ACC112 (cell line): Measurements from ENCODE around the gene HOXD10.
A peak's percentile ranks its signal among the peaks of the same experiment; 100 is the strongest.

ENCODE experiments used
- H2AFZ ChIP-seq: fragments of 200-600 bp; sonication (generic); one replicate; pipeline ENCODE4 v1.6.0; 2017; ENCODE audit warnings: antibody characterized with exemption, low read length; ENCODE audit not compliant: unreplicated experiment
- H3K27ac ChIP-seq: fragments of 200-600 bp; sonication (generic); 2 replicates; pipeline ENCODE4 v1.5.1; 2014; ENCODE audit warnings: low read depth, mild to moderate bottlenecking, antibody characterized with exemption, low read length, moderate library complexity
- H3K27me3 ChIP-seq: fragments of 200-600 bp; sonication (generic); 2 replicates; pipeline ENCODE4 v1.6.1; 2014; ENCODE audit warnings: mild to moderate bottlenecking, antibody characterized with exemption, low read length, moderate library complexity, mixed read lengths; ENCODE audit not compliant: insufficient read depth
- H3K36me3 ChIP-seq: fragments of 200-600 bp; sonication (generic); 2 replicates; pipeline ENCODE4 v1.6.1; 2016; ENCODE audit warnings: mild to moderate bottlenecking, antibody characterized with exemption, low read length, moderate library complexity, mixed read lengths; ENCODE audit not compliant: insufficient read depth
- H3K4me1 ChIP-seq: fragments of 200-600 bp; sonication (generic); one replicate; pipeline ENCODE4 v1.6.1; 2016; ENCODE audit warnings: low read length, mixed read lengths; ENCODE audit not compliant: insufficient read depth, unreplicated experiment, control insufficient read depth
- H3K4me3 ChIP-seq: fragments of 200-600 bp; sonication (generic); 2 replicates; pipeline ENCODE4 v1.5.1; 2014; ENCODE audit warnings: mild to moderate bottlenecking, low read depth, low read length
- H3K79me2 ChIP-seq: fragments of 200-600 bp; sonication (generic); one replicate; pipeline ENCODE4 v1.6.0; 2016; ENCODE audit warnings: low read length; ENCODE audit not compliant: control insufficient read depth, unreplicated experiment, insufficient read depth

HOXD10 gene

GRCh38 chr2:176135035-176135440 lies 18.5 kb downstream of the HOXD10 start:
- peaks cover 62% of the 10 kb centered on the region for H3K79me2 ChIP-seq
- H3K36me3 ChIP-seq, result peaks cover 4% of the 10 kb centered on the region; the same call in 1 of the 2 replicates
- H2AFZ ChIP-seq, result peak overlapping the region; percentile 43
- H3K27ac ChIP-seq, result peak overlapping the region; percentile 88
- no peaks in the 10 kb centered on the region for H3K27me3 ChIP-seq
- peak overlapping the region; percentile 83 for H3K4me3 ChIP-seq
- peaks cover 37% of the 10 kb centered on the region for H3K4me1 ChIP-seq

GRCh38 chr2:176136374-176137251 lies 20.0 kb downstream of the HOXD10 start:
- peaks cover 4% of the 10 kb centered on the region; the same call in 1 of the 2 replicates for H3K36me3 ChIP-seq
- H3K79me2 ChIP-seq, result peaks cover 59% of the 10 kb centered on the region
- no peaks in the 10 kb centered on the region for H3K27me3 ChIP-seq
- peak overlapping the region; percentile 68 for H2AFZ ChIP-seq
- H3K4me3 ChIP-seq, result peak overlapping the region; percentile 83
- H3K4me1 ChIP-seq, result peaks cover 36% of the 10 kb centered on the region
- peak overlapping the region; percentile 88 for H3K27ac ChIP-seq

- no peaks in the 10 kb centered on the region for H3K27me3 ChIP-seq
These were observed 20.6 kb downstream of the HOXD10 start for GRCh38 chr2:176137252-176137580.

GRCh38 chr2:176137906-176138305 lies 21.3 kb downstream of the HOXD10 start:
- H3K36me3 ChIP-seq, result no peaks in the 10 kb centered on the region
- H2AFZ ChIP-seq, result peak overlapping the region; percentile 90
- 0 out of 2 replicates have a peak overlapping the region, but pooled peaks have one; percentile 3 for H3K27ac ChIP-seq
- peak overlapping the region; percentile 83 for H3K4me3 ChIP-seq
- no peaks in the 10 kb centered on the region for H3K27me3 ChIP-seq
- H3K4me1 ChIP-seq, result peaks cover 36% of the 10 kb centered on the region
- peaks cover 60% of the 10 kb centered on the region for H3K79me2 ChIP-seq

More at GRCh38 chr2:176137252-176137580, 20.6 kb downstream of the HOXD10 start:
- H2AFZ ChIP-seq, result peak overlapping the region; percentile 68
- H3K79me2 ChIP-seq, result peaks cover 61% of the 10 kb centered on the region
- peaks cover 1% of the 10 kb centered on the region; the same call in 1 of the 2 replicates for H3K36me3 ChIP-seq
- peaks cover 36% of the 10 kb centered on the region for H3K4me1 ChIP-seq
- peak overlapping the region; percentile 88 for H3K27ac ChIP-seq
- H3K4me3 ChIP-seq, result peak overlapping the region; percentile 83

GRCh38 chr2:176138526-176138922 lies 21.9 kb downstream of the HOXD10 start:
- Histone ChIP-seq H3K27ac (peak overlapping the region; percentile 79), H3K36me3 (no peaks in the 10 kb centered on the region), H3K4me3 (peak overlapping the region; percentile 83), H2AFZ (peak overlapping the region; percentile 90), H3K4me1 (peaks cover 36% of the 10 kb centered on the region), H3K27me3 (no peaks in the 10 kb centered on the region), H3K79me2 (peaks cover 57% of the 10 kb centered on the region)

- H2AFZ ChIP-seq, result peak overlapping the region; percentile 90
- no peaks in the 10 kb centered on the region for H3K36me3 ChIP-seq
- H3K27ac ChIP-seq, result peak overlapping the region; percentile 79
- peaks cover 56% of the 10 kb centered on the region for H3K79me2 ChIP-seq
- H3K27me3 ChIP-seq, result no peaks in the 10 kb centered on the region
- H3K4me1 ChIP-seq, result peaks cover 35% of the 10 kb centered on the region
- H3K4me3 ChIP-seq, result peak overlapping the region; percentile 83
These were observed 22.5 kb downstream of the HOXD10 start for GRCh38 chr2:176138923-176139660.

- peak overlapping the region; percentile 83 for H3K4me3 ChIP-seq
- no peaks in the 10 kb centered on the region for H3K27me3 ChIP-seq
- peak overlapping the region; percentile 95 for H2AFZ ChIP-seq
- peaks cover 50% of the 10 kb centered on the region for H3K79me2 ChIP-seq
- H3K4me1 ChIP-seq, result peaks cover 27% of the 10 kb centered on the region
- no peaks in the 10 kb centered on the region for H3K36me3 ChIP-seq
- H3K27ac ChIP-seq, result peak overlapping the region; percentile 79
These were observed 23.3 kb downstream of the HOXD10 start for GRCh38 chr2:176139661-176140512.

GRCh38 chr2:176140513-176141317 lies 24.1 kb downstream of the HOXD10 start:
- no peaks in the 10 kb centered on the region for H3K36me3 ChIP-seq
- H3K27ac ChIP-seq, result peak overlapping the region; percentile 76
- H3K4me3 ChIP-seq, result peak overlapping the region; percentile 83
- peaks cover 50% of the 10 kb centered on the region for H3K79me2 ChIP-seq
- H2AFZ ChIP-seq, result peak overlapping the region; percentile 95
- no peaks in the 10 kb centered on the region for H3K27me3 ChIP-seq
- H3K4me1 ChIP-seq, result peaks cover 19% of the 10 kb centered on the region

- no peaks in the 10 kb centered on the region for H3K27me3 ChIP-seq
- H2AFZ ChIP-seq, result no peak overlapping the region
- H3K79me2 ChIP-seq, result peaks cover 39% of the 10 kb centered on the region
- H3K36me3 ChIP-seq, result no peaks in the 10 kb centered on the region
- H3K27ac ChIP-seq, result no peak overlapping the region
- H3K4me3 ChIP-seq, result no peak overlapping the region
- H3K4me1 ChIP-seq, result peaks cover 18% of the 10 kb centered on the region
These were observed 25.7 kb downstream of the HOXD10 start for GRCh38 chr2:176142281-176142680.
